ENCODE results near the gene OR7D2. TPM values are rescaled to one million over a fixed set of nuclear protein-coding genes. Genes with fewer than 3 reads are reported as not detected.

The OR7D2 gene
- total RNA-seq, 4 donors from 2014 or later: 0.54 TPM; not detected in 3

- Histone ChIP-seq H3K27ac (no peak overlapping the region), H3K27me3 (no peaks in the 10 kb centered on the region), H3K4me1 (peaks cover 6 to 10% of the 10 kb centered on the region in 2 donors), H3K9me3 (no peaks in the 10 kb centered on the region), H3K4me3 (replicated peaks in 1 of 3) (no peak overlapping the region), H3K36me3 (no peaks in the 10 kb centered on the region)
- intact Hi-C loops (cut with DNase I): no loop called here
- TF ChIP-seq CTCF (IDR thresholded peaks at IDR 0.05): no peak
- no peak for TF ChIP-seq POLR2A (IDR thresholded peaks at IDR 0.05)
- no peak for DNase-seq
- WGBS, 2 donors: 96 to 98% methylated on average over 5 of the region's 5 CpGs
Observed at GRCh38 chr19:9144920-9145319, 33.9 kb upstream of the OR7D2 start.

- no peak overlapping the region for H3K27ac ChIP-seq
- intact Hi-C loops (cut with DNase I): no loop called here
- no peak for DNase-seq
- no peak for TF ChIP-seq POLR2A (IDR thresholded peaks at IDR 0.05)
- H3K4me1 ChIP-seq: peaks cover under 1 to 3% of the 10 kb centered on the region in 2 donors
- H3K9me3 ChIP-seq: no peaks in the 10 kb centered on the region
- H3K4me3 ChIP-seq (replicated peaks in 1 of 3): no peak overlapping the region
- H3K27me3 ChIP-seq: no peaks in the 10 kb centered on the region
- no peaks in the 10 kb centered on the region for H3K36me3 ChIP-seq
- 94 to 95% methylated on average over 1 of the region's 1 CpG for WGBS, 2 donors
Observed at GRCh38 chr19:9146882-9147281, 31.9 kb upstream of the OR7D2 start.

GRCh38 chr19:9148697-9149096, 30.1 kb upstream of the OR7D2 start:
- H3K36me3 ChIP-seq: peaks cover 0 to 4% of the 10 kb centered on the region in 2 donors
- no peaks in the 10 kb centered on the region for H3K9me3 ChIP-seq
- no peak overlapping the region for H3K27ac ChIP-seq
- 98 to 100% methylated on average over 3 of the region's 3 CpGs for WGBS, 2 donors
- H3K4me1 ChIP-seq: no peaks in the 10 kb centered on the region
- no peak overlapping the region for H3K4me3 ChIP-seq (replicated peaks in 1 of 3)
- TF ChIP-seq POLR2A (IDR thresholded peaks at IDR 0.05): no peak
- no peak for TF ChIP-seq CTCF (IDR thresholded peaks at IDR 0.05)
- no peaks in the 10 kb centered on the region for H3K27me3 ChIP-seq
- no peak for DNase-seq
- intact Hi-C loops (cut with DNase I): no loop called here

- intact Hi-C loops (cut with DNase I): no loop called here
- TF ChIP-seq POLR2A (IDR thresholded peaks at IDR 0.05) (no peak), CTCF (IDR thresholded peaks at IDR 0.05) (no peak)
- Histone ChIP-seq H3K4me3 (replicated peaks in 1 of 3) (no peak overlapping the region), H3K9me3 (no peaks in the 10 kb centered on the region), H3K4me1 (no peaks in the 10 kb centered on the region), H3K27me3 (no peaks in the 10 kb centered on the region), H3K36me3 (peaks cover 0 to 4% of the 10 kb centered on the region in 2 donors), H3K27ac (no peak overlapping the region)
- 94 to 95% methylated on average over 4 of the region's 4 CpGs for WGBS, 2 donors
- DNase-seq: no peak
Observed at GRCh38 chr19:9149997-9150396, 28.8 kb upstream of the OR7D2 start.

GRCh38 chr19:9150650-9151049, 28.1 kb upstream of the OR7D2 start:
- no peaks in the 10 kb centered on the region for H3K4me1 ChIP-seq
- intact Hi-C loops (cut with DNase I): no loop called here
- no peak for DNase-seq
- no peak overlapping the region for H3K27ac ChIP-seq
- WGBS, 2 donors: 95 to 100% methylated on average over 5 of the region's 5 CpGs
- no peaks in the 10 kb centered on the region for H3K27me3 ChIP-seq
- no peaks in the 10 kb centered on the region for H3K9me3 ChIP-seq
- no peak for TF ChIP-seq POLR2A (IDR thresholded peaks at IDR 0.05)
- no peak for TF ChIP-seq CTCF (IDR thresholded peaks at IDR 0.05)
- no peak overlapping the region for H3K4me3 ChIP-seq (replicated peaks in 1 of 3)
- peaks cover 0 to 4% of the 10 kb centered on the region in 2 donors for H3K36me3 ChIP-seq

GRCh38 chr19:9151367-9151766, 27.4 kb upstream of the OR7D2 start:
- Histone ChIP-seq H3K4me1 (no peaks in the 10 kb centered on the region), H3K9me3 (no peaks in the 10 kb centered on the region), H3K27me3 (no peaks in the 10 kb centered on the region), H3K27ac (no peak overlapping the region), H3K4me3 (replicated peaks in 1 of 3) (no peak overlapping the region), H3K36me3 (peaks cover 0 to 5% of the 10 kb centered on the region in 2 donors)
- DNase-seq: no peak
- intact Hi-C loops (cut with DNase I): no loop called here
- TF ChIP-seq CTCF (IDR thresholded peaks at IDR 0.05): no peak
- no peak for TF ChIP-seq POLR2A (IDR thresholded peaks at IDR 0.05)
- 90 to 96% methylated on average over 5 of the region's 5 CpGs for WGBS, 2 donors
